GM23248 (cell line): ENCODE measurements around the gene RNFT2.

Experiments
- EZH2 ChIP-seq: fragments of 200-600 bp; sonication (generic); IDR thresholded peaks from 2 replicates; pipeline ENCODE4 v1.6.1; 2018; ENCODE audit warnings: antibody characterized with exemption, mild to moderate bottlenecking; ENCODE audit not compliant: insufficient read depth, poor library complexity, severe bottlenecking
- EZH2phosphoT487 ChIP-seq: fragments of 200-600 bp; sonication (generic); IDR thresholded peaks from 2 replicates; pipeline ENCODE4 v1.6.1; 2018; ENCODE audit warnings: antibody characterized with exemption, moderate library complexity, mild to moderate bottlenecking, low read depth; ENCODE audit not compliant: insufficient read depth

DNA sequence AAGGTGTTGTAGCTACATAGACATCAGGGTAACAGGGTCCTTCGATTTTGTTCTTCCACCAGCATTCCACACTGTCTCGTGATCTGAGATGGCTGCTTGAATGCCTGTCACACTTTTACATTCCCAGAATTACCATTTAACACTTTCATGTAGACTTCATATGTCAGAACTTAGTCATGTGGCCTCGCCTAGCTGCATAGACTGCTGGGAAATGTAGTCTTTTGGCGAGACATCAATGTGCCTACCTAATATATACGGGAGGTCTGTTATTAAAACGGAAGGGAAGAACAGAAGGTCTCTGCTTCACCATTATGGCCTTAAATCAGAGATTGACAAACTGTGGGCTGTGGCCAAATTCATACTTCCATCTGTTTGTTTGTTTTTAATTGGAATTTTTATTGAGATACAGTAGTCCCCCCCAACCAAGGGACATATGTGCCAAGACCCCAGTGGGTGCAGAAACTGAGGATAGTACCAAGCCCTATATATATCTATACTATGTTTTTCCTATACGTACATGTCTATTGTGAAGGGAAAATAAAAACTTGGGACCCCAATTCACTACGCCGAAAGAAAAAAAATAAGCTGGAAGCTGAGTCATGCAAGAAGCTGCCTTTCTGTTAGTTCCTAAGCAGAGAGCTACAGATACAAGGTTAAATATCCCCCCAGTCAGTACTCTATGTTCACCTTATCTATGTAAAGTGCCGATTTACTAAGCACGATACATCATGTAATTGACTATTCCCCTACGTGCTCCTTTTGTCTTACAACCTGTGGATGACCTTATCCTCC lies 154.4 kb downstream of the RNFT2 start:
- TF ChIP-seq EZH2 (no peak), EZH2phosphoT487 (no peak)
